K562 (cell line): ENCODE data around the gene BBOX1. TPM values are rescaled to one million over a fixed set of nuclear protein-coding genes. Genes with fewer than 3 reads are reported as not detected.

ENCODE experiments used
- ATAC-seq: fragments of 200-7000 bp; cut with Tn5 transposase; 3 replicates; pipeline ENCODE4 v1.9.1; 2020; ENCODE audit warnings: moderate library complexity
- BruUV-seq: library from RNA; stranded (reverse); fragments of 400-500 nt; replicated peaks from 2 replicates; lab custom pipeline; 2021; lab: Mats Ljungman, UMichigan
- CTCF ChIA-PET: fragments of 300-600 bp; formaldehyde crosslinking; extraction: SDS; loops from one replicate; lab custom pipeline; 2021; ENCODE audit warnings: low intra/inter-chr PET ratio; lab: Yijun Ruan, JAX
- POLR2A ChIA-PET: fragments of 300-600, 350-650 bp; sonication (Branson Sonifier 250); formaldehyde crosslinking; extraction: SDS; loops from one replicate; lab custom pipeline; 2021; ENCODE audit warnings: antibody characterized with exemption, inconsistent platforms; lab: Yijun Ruan, JAX
- DNase-seq, 4 experiments: peaks; one replicate each; pipeline versions ENCODE4 v3.0.0 to v3.0.0-alpha.2; 2011 to 2018; ENCODE audit warnings: low spot score in 3 of 4, mixed read lengths in 3 of 4; ENCODE audit errors: extremely low read depth in 1 of 4
- FAIRE-seq: peaks from 2 replicates; lab custom pipeline; 2011; peaks lifted over from hg19 to GRCh38; lab: Jason Lieb, UNC
- H2AFZ ChIP-seq: 2 replicates; pipeline ENCODE4 v1.6.0; 2011; ENCODE audit warnings: low read depth, low read length, control low read depth, inconsistent platforms
- H3K27ac ChIP-seq: fragments of 200-600 bp; 3 replicates; pipeline ENCODE4 v1.8.0; 2011; ENCODE audit warnings: low read depth, mild to moderate bottlenecking, control low read depth, inconsistent platforms, low read length, moderate library complexity, mixed read lengths; ENCODE audit errors: extremely low read depth
- H3K27me3 ChIP-seq, 2 experiments: fragments of 300-600 bp in 1 of 2; 2 replicates in 1 of 2; 3 replicates in 1 of 2; pipeline versions ENCODE4 v1.6.0 to v1.8.0; 2011; ENCODE audit warnings: inconsistent platforms in 2 of 2, low read length in 2 of 2, mild to moderate bottlenecking in 1 of 2, mixed read lengths in 1 of 2, moderate library complexity in 1 of 2; ENCODE audit not compliant: control insufficient read depth in 2 of 2, insufficient read depth in 2 of 2
- H3K36me3 ChIP-seq: fragments of 300-600 bp; 3 replicates; pipeline ENCODE4 v1.8.0; 2011; ENCODE audit warnings: mild to moderate bottlenecking, low read length, inconsistent platforms; ENCODE audit not compliant: control insufficient read depth, insufficient read depth
- H3K4me1 ChIP-seq, 2 experiments: fragments of 200-600 bp in 1 of 2; replicated peaks in 1 of 2; 2 replicates in 1 of 2; 3 replicates in 1 of 2; pipeline versions ENCODE4 v1.5.1 to v1.8.0; 2011; ENCODE audit warnings: inconsistent platforms in 2 of 2, low read length in 2 of 2, mild to moderate bottlenecking in 1 of 2, mixed read lengths in 1 of 2, moderate library complexity in 1 of 2; ENCODE audit not compliant: control insufficient read depth in 2 of 2, insufficient read depth in 2 of 2
- H3K4me2 ChIP-seq: 2 replicates; pipeline ENCODE4 v1.6.1; 2011; ENCODE audit warnings: low read length, control low read depth, inconsistent platforms, mixed read lengths; ENCODE audit not compliant: insufficient read depth
- H3K4me3 ChIP-seq: fragments of 200-600 bp; sonication (generic), shearing (Covaris generic); 2 replicates; pipeline ENCODE4 v1.5.1; 2016; ENCODE audit warnings: control low read depth, inconsistent platforms
- H3K79me2 ChIP-seq: fragments of 200-600 bp; 3 replicates; pipeline ENCODE4 v1.8.0; 2011; ENCODE audit warnings: low read length, inconsistent platforms; ENCODE audit not compliant: control insufficient read depth, insufficient read depth
- H3K9ac ChIP-seq, 2 experiments: 2 replicates each; pipeline versions ENCODE4 v1.6.0 to v1.6.1; 2011; ENCODE audit warnings: low read depth in 2 of 2, low read length in 2 of 2, control low read depth in 1 of 2, inconsistent platforms in 1 of 2, mild to moderate bottlenecking in 1 of 2, mixed read lengths in 1 of 2; ENCODE audit not compliant: insufficient read depth in 1 of 2
- H3K9me1 ChIP-seq: one replicate; pipeline ENCODE4 v1.6.0; 2011; ENCODE audit warnings: inconsistent platforms, mild to moderate bottlenecking, low read length, moderate library complexity; ENCODE audit not compliant: control insufficient read depth, insufficient read depth
- H3K9me3 ChIP-seq: replicated peaks from 2 replicates; pipeline ENCODE4 v1.5.1; 2011; ENCODE audit warnings: low read depth, low read length, inconsistent platforms; ENCODE audit not compliant: control insufficient read depth, insufficient read depth
- H4K20me1 ChIP-seq: replicated peaks from 2 replicates; pipeline ENCODE4 v1.6.1; 2011; ENCODE audit warnings: low read length, inconsistent platforms, mixed read lengths; ENCODE audit not compliant: control insufficient read depth, insufficient read depth
- BRF2 ChIP-seq: IDR thresholded peaks from 3 replicates; pipeline ENCODE4 v1.6.1; 2011; ENCODE audit warnings: borderline replicate concordance, mild to moderate bottlenecking; ENCODE audit not compliant: insufficient read length, insufficient read depth
- CHCHD3 ChIP-seq: fragments of 250-450 bp; sonication (Bioruptor Pico); IDR thresholded peaks from 2 replicates; pipeline ENCODE4 v2.1.2; 2022; ENCODE audit warnings: mild to moderate bottlenecking
- CHD4 ChIP-seq: fragments of 200-600 bp; sonication (generic); IDR thresholded peaks from 3 replicates; pipeline ENCODE4 v1.6.1; 2012; ENCODE audit warnings: low read depth, mild to moderate bottlenecking, mixed read lengths, low read length, inconsistent platforms; ENCODE audit not compliant: insufficient read depth, insufficient replicate concordance, poor library complexity, severe bottlenecking
- PHB ChIP-seq: fragments of 250-450 bp; sonication (Bioruptor Pico); IDR thresholded peaks from 2 replicates; pipeline ENCODE4 v1.5.0; 2021
- PRDM10 ChIP-seq: fragments of 450-650 bp; IDR thresholded peaks from 2 replicates; pipeline ENCODE4 v1.6.1; 2018; ENCODE audit not compliant: partially characterized antibody
- SIX5 ChIP-seq, 2 experiments: IDR thresholded peaks; 2 replicates each; pipeline ENCODE4 v1.6.1; 2011; ENCODE audit warnings: low read length in 2 of 2, borderline replicate concordance in 1 of 2, low read depth in 1 of 2, mild to moderate bottlenecking in 1 of 2, moderate library complexity in 1 of 2; ENCODE audit not compliant: insufficient read depth in 1 of 2
- TEAD2 ChIP-seq: fragments of 450-650 bp; IDR thresholded peaks from 2 replicates; pipeline ENCODE4 v1.6.1; 2016; ENCODE audit warnings: missing genetic modification characterization, control low read depth, missing compliant biosample characterization
- TOE1 ChIP-seq, 2 experiments: fragments of 450-650 bp in 1 of 2; sonication (generic) in 1 of 2; formaldehyde crosslinking in 1 of 2; IDR thresholded peaks; 2 replicates each; pipeline versions ENCODE4 v1.7.1 to v1.8.0; 2016 to 2022; ENCODE audit warnings: borderline replicate concordance in 2 of 2, mild to moderate bottlenecking in 2 of 2, antibody characterized with exemption in 1 of 2, inconsistent platforms in 1 of 2, low read depth in 1 of 2, missing genetic modification reagents in 1 of 2, moderate library complexity in 1 of 2
- ZNF3 ChIP-seq: fragments of 250-450 bp; sonication (Bioruptor Pico); IDR thresholded peaks from 2 replicates; pipeline ENCODE4 v1.5.0; 2021; ENCODE audit warnings: mild to moderate bottlenecking, moderate library complexity
- ZNF518B ChIP-seq: fragments of 250-450 bp; sonication (Bioruptor Pico); IDR thresholded peaks from 2 replicates; pipeline ENCODE4 v1.5.0; 2021; ENCODE audit warnings: mild to moderate bottlenecking, moderate library complexity
- ZNF77 ChIP-seq: fragments of 250-450 bp; sonication (Bioruptor Pico); IDR thresholded peaks from 2 replicates; pipeline ENCODE4 v1.5.0; 2020
- WGBS: fragments of 100-300 bp; shearing (Covaris generic); methylation state at CpG from one replicate; pipeline ENCODE4 v1.1.6; 2016; ENCODE audit warnings: low coverage, mixed read lengths; ENCODE audit not compliant: insufficient coverage; ENCODE audit errors: missing lambda C conversion rate; 5-methylcytosine and 5-hydroxymethylcytosine counted together
- in situ Hi-C: fragments of 300-500 bp; cut with MboI; formaldehyde crosslinking; loops from 4 replicates; pipeline ENCODE4 v1.15.0; 2018; ENCODE audit warnings: inconsistent platforms, mixed read lengths
- intact Hi-C: fragments of 100-400 bp; cut with micrococcal nuclease; formaldehyde crosslinking; loops from 2 replicates; pipeline ENCODE4 v1.14.2; 2022
- polyA plus RNA-seq, 8 experiments: library from polyadenylated mRNA; depleted of rRNA in 4 of 8; stranded (reverse) in 5 of 8; unstranded in 3 of 8; fragments of >200 nt; fragmentation: Nextera tagmentation in 2 of 8; fragmentation: Illumina TruSeq in 1 of 8; extraction: Ambion mirVana in 2 of 8; extraction: Trizol in 1 of 8; gene quantifications; 2 replicates each; pipeline versions ENCODE4 v1.2.1 to v1.2.3, GENCODE V29; 2011 to 2014; ENCODE audit warnings: inconsistent platforms in 1 of 8, missing spikeins in 1 of 8
- total RNA-seq, 7 experiments: library from RNA; depleted of rRNA in 6 of 7; stranded (reverse); fragments of >200 nt in 6 of 7; fragmentation: Illumina TruSeq in 2 of 7; extraction: Trizol in 2 of 7; gene quantifications; 2 replicates each; pipeline versions ENCODE4 v1.2.1 to v1.2.3, GENCODE V29; 2011 to 2021; ENCODE audit warnings: low replicate concordance in 1 of 7

The BBOX1 gene
- total and polyA plus RNA-seq, 9 of the 15 experiments (the other 6 are each of a cell fraction or from before 2014, with no cell fraction given): not detected

- no peaks in the 10 kb centered on the region for H3K9me3 ChIP-seq
- POLR2A ChIA-PET: no interaction called here
- no peaks in the 10 kb centered on the region for H3K27me3 ChIP-seq
- no peak overlapping the region for H3K9ac ChIP-seq
- 0% methylated on average over 3 of the region's 3 CpGs for WGBS
- no peak for DNase-seq
- BruUV-seq: no TSS peak
- no peaks in the 10 kb centered on the region for H3K9me1 ChIP-seq
- FAIRE-seq: no peak
- H3K27ac ChIP-seq: no peak overlapping the region
- intact Hi-C loops: no loop called here
- H3K4me2 ChIP-seq: no peak overlapping the region
- no peaks in the 10 kb centered on the region for H3K4me1 ChIP-seq
- H2AFZ ChIP-seq: no peak overlapping the region
- CTCF ChIA-PET: no interaction called here
- H4K20me1 ChIP-seq: no peaks in the 10 kb centered on the region
- no peak overlapping the region for H3K4me3 ChIP-seq
- no peaks in the 10 kb centered on the region for H3K79me2 ChIP-seq
- no peaks in the 10 kb centered on the region for H3K36me3 ChIP-seq
- in situ Hi-C loops: no loop called here
- no peak for ATAC-seq
- no peak for TF ChIP-seq PRDM10
- no peak for TF ChIP-seq TOE1 (IDR thresholded peaks at IDR 0.05; ENCODE audit: borderline replicate concordance)
- no peak for TF ChIP-seq TOE1 (CRISPR knock-in tag; IDR thresholded peaks at IDR 0.05; ENCODE audit: borderline replicate concordance, low read depth)
- TF ChIP-seq ZNF518B (CRISPR knock-in tag): no peak
- TF ChIP-seq SIX5 (IDR thresholded peaks at IDR 0.05; ENCODE audit: borderline replicate concordance in 1 of 2, insufficient read depth in 1 of 2, low read depth in 1 of 2, low read length in 2 of 2): no peak
- no peak for TF ChIP-seq CHD4
- TF ChIP-seq BRF2: no peak
- no peak for TF ChIP-seq ZNF3 (CRISPR knock-in tag)
- no peak for TF ChIP-seq ZNF77 (CRISPR knock-in tag)
- no peak for TF ChIP-seq PHB (CRISPR knock-in tag)
- TF ChIP-seq TEAD2 (tag): no peak
- no peak for TF ChIP-seq CHCHD3
These were observed 742 bp upstream of the BBOX1 start for GRCh38 chr11:27039873-27040272.
